MM.1S (cell line): ENCODE measurements around the gene MYBPC2.

Source experiments
- DNase-seq: peaks from one replicate; pipeline ENCODE4 v3.0.0-alpha.2; 2015
- H2AFZ ChIP-seq: fragments of 300-600 bp; sonication (generic); 2 replicates; pipeline ENCODE4 v1.6.0; 2016; ENCODE audit warnings: antibody characterized with exemption, low read length
- H3F3A ChIP-seq: fragments of 300-600 bp; sonication (generic); 2 replicates; pipeline ENCODE4 v1.6.1; 2016; ENCODE audit warnings: mild to moderate bottlenecking, antibody characterized with exemption, low read length, moderate library complexity, mixed read lengths; ENCODE audit not compliant: insufficient read depth
- H3K27ac ChIP-seq: fragments of 300-600 bp; sonication (generic); 2 replicates; pipeline ENCODE4 v1.5.1; 2016; ENCODE audit warnings: mild to moderate bottlenecking, low read length
- H3K27me3 ChIP-seq: fragments of 300-600 bp; sonication (generic); replicated peaks from 2 replicates; pipeline ENCODE4 v1.6.0; 2016; ENCODE audit warnings: low read length; ENCODE audit not compliant: insufficient read depth
- H3K36me3 ChIP-seq: fragments of 300-600 bp; sonication (generic); replicated peaks from 2 replicates; pipeline ENCODE4 v1.6.1; 2016; ENCODE audit warnings: mild to moderate bottlenecking, low read length, mixed read lengths; ENCODE audit not compliant: insufficient read depth
- H3K4me1 ChIP-seq: fragments of 300-600 bp; sonication (generic); 2 replicates; pipeline ENCODE4 v1.6.1; 2016; ENCODE audit warnings: low read length, mixed read lengths
- H3K4me2 ChIP-seq: fragments of 300-600 bp; sonication (generic); 2 replicates; pipeline ENCODE4 v1.6.0; 2016; ENCODE audit warnings: low read depth, low read length
- H3K4me3 ChIP-seq: fragments of 300-600 bp; sonication (generic); 2 replicates; pipeline ENCODE4 v1.5.1; 2016; ENCODE audit warnings: low read length, mixed read lengths
- H3K79me2 ChIP-seq: fragments of 300-600 bp; sonication (generic); 2 replicates; pipeline ENCODE4 v1.6.1; 2016; ENCODE audit warnings: mixed run types, low read length, mixed read lengths
- H3K9ac ChIP-seq: fragments of 300-600 bp; sonication (generic); 2 replicates; pipeline ENCODE4 v1.6.1; 2016; ENCODE audit warnings: low read length, mixed read lengths
- H3K9me2 ChIP-seq: fragments of 300-600 bp; sonication (generic); replicated peaks from 2 replicates; pipeline ENCODE4 v1.6.1; 2016; ENCODE audit warnings: mild to moderate bottlenecking, low read length, mixed read lengths; ENCODE audit not compliant: insufficient read depth
- H3K9me3 ChIP-seq: fragments of 300-600 bp; sonication (generic); replicated peaks from 2 replicates; pipeline ENCODE4 v1.6.1; 2016; ENCODE audit warnings: mild to moderate bottlenecking, low read length, mixed read lengths; ENCODE audit not compliant: insufficient read depth
- H4K20me1 ChIP-seq: fragments of 300-600 bp; sonication (generic); 2 replicates; pipeline ENCODE4 v1.6.1; 2016; ENCODE audit warnings: mild to moderate bottlenecking, low read length, moderate library complexity, mixed read lengths; ENCODE audit not compliant: insufficient read depth
- EZH2 ChIP-seq: fragments of 300-600 bp; sonication (generic); optimal IDR thresholded peaks from 2 replicates; pipeline ENCODE3; 2017; ENCODE audit warnings: low read depth, mild to moderate bottlenecking, antibody characterized with exemption, low read length, mixed read lengths
- EZH2phosphoT487 ChIP-seq: fragments of 300-600 bp; sonication (generic); IDR thresholded peaks from 2 replicates; pipeline ENCODE4 v1.6.1; 2018; ENCODE audit warnings: antibody characterized with exemption, low read length
- TF ChIP-seq, protein P1 (sequence below): fragments of 300-600 bp; sonication (generic); IDR thresholded peaks from 2 replicates; pipeline ENCODE4 v1.5.1; 2016; ENCODE audit warnings: antibody characterized with exemption, low read length, mixed read lengths

MYBPC2 gene

DNA sequence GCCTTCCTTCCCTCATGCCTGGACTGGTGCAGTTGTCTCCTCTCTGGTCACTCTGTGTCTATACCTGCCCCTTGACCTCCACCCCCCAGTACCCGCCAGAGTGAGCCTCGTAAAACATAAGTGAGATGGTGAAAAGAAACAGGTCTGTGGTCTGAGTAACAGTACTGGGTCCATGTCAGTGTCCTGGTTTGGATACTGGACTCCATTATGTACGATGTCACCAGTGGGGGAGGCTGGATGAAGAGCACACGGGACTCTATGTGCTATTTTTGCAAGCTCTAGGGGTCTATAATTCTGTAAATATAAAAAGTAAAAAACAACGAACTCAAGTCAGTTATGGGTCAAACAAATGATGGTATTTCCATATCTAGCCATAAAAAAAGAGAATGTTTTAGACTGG, 14.4 kb downstream of the MYBPC2 start:
- H3K4me2 ChIP-seq, result no peak overlapping the region
- no peak overlapping the region for H3K9ac ChIP-seq
- no peaks in the 10 kb centered on the region for H3K9me3 ChIP-seq
- no peaks in the 10 kb centered on the region for H3K36me3 ChIP-seq
- H3K79me2 ChIP-seq, result no peaks in the 10 kb centered on the region
- H4K20me1 ChIP-seq, result no peaks in the 10 kb centered on the region
- H3K4me1 ChIP-seq, result no peaks in the 10 kb centered on the region
- TF ChIP-seq EZH2 (no peak), EZH2phosphoT487 (no peak)
- TF ChIP-seq, protein P1, sequence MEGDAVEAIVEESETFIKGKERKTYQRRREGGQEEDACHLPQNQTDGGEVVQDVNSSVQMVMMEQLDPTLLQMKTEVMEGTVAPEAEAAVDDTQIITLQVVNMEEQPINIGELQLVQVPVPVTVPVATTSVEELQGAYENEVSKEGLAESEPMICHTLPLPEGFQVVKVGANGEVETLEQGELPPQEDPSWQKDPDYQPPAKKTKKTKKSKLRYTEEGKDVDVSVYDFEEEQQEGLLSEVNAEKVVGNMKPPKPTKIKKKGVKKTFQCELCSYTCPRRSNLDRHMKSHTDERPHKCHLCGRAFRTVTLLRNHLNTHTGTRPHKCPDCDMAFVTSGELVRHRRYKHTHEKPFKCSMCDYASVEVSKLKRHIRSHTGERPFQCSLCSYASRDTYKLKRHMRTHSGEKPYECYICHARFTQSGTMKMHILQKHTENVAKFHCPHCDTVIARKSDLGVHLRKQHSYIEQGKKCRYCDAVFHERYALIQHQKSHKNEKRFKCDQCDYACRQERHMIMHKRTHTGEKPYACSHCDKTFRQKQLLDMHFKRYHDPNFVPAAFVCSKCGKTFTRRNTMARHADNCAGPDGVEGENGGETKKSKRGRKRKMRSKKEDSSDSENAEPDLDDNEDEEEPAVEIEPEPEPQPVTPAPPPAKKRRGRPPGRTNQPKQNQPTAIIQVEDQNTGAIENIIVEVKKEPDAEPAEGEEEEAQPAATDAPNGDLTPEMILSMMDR, result no peak
- no peak for DNase-seq
- H3F3A ChIP-seq, result no peaks in the 10 kb centered on the region
- H2AFZ ChIP-seq, result no peak overlapping the region
- H3K9me2 ChIP-seq, result no peaks in the 10 kb centered on the region
- no peak overlapping the region for H3K27ac ChIP-seq
- H3K4me3 ChIP-seq, result no peak overlapping the region
- peaks cover 89% of the 10 kb centered on the region for H3K27me3 ChIP-seq

DNA sequence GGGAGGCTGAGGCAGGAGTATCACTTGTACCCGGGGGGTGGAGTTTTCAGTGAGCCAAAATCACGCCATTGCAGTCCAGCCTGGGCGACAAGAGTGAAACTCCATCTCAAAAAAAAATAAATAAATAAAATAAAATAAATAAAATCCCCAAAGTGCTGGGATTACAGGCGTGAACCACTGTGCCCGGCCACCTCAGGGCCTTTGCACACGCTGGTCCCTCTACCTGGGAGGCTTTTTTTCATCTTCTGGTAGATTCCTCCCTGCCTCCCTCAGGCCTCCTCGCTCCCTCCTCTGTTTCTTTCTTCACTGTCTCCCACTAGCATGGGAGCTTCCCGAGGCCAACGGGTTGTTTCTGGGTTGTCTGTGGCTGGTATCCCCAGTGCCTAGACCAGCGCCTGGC, 15.1 kb downstream of the MYBPC2 start:
- Histone ChIP-seq H3F3A (no peaks in the 10 kb centered on the region), H3K4me1 (no peaks in the 10 kb centered on the region), H3K36me3 (no peaks in the 10 kb centered on the region), H3K79me2 (no peaks in the 10 kb centered on the region), H3K4me3 (no peak overlapping the region), H2AFZ (no peak overlapping the region), H3K9me2 (no peaks in the 10 kb centered on the region), H3K9me3 (no peaks in the 10 kb centered on the region), H3K27me3 (peaks cover 91% of the 10 kb centered on the region), H3K4me2 (no peak overlapping the region), H3K9ac (no peak overlapping the region), H4K20me1 (no peaks in the 10 kb centered on the region), H3K27ac (no peak overlapping the region)
- TF ChIP-seq, protein P1, result no peak
- no peak for TF ChIP-seq EZH2
- TF ChIP-seq EZH2phosphoT487, result no peak
- no peak for DNase-seq

DNA sequence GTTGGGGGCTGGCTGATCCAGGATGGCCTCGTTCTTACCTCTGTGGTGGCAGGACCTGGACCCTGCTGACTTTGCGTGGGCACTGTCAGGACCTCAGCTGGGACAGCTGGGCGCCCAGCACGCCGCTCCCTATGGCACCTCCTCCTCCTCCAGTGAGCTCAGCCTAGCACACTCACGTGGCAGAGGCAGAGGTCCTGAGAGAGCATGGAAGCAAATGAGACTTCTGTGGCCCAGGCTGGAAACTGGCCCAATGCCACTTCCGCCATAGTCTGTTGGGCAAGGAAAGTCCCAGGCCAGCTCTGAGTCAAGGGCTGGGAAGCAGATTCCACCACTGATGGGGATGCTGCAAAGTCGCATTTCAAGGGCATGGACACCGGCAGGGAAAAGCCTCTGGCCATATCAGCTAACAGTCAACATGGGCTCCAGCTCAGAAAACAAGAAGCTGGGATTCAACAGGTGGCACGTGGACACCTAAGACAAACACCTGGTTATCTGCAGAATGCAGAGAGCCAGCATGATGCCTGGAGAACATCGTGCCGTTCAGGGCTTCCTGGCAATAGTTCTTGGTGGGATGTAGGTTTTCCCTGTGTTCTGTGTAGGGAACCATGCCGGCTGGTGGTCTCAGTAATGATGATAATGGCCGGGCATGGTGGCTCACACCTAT, 16.7 kb downstream of the MYBPC2 start:
- no peak for TF ChIP-seq EZH2
- TF ChIP-seq, protein P1, result no peak
- TF ChIP-seq EZH2phosphoT487, result no peak
- Histone ChIP-seq H3K27ac (no peak overlapping the region), H3K4me1 (no peaks in the 10 kb centered on the region), H3K36me3 (no peaks in the 10 kb centered on the region), H3K9ac (no peak overlapping the region), H3K4me2 (no peak overlapping the region), H3K9me3 (no peaks in the 10 kb centered on the region), H4K20me1 (no peaks in the 10 kb centered on the region), H3K9me2 (no peaks in the 10 kb centered on the region), H3K4me3 (no peak overlapping the region), H3K79me2 (no peaks in the 10 kb centered on the region), H3F3A (no peaks in the 10 kb centered on the region), H3K27me3 (peaks cover 89% of the 10 kb centered on the region), H2AFZ (no peak overlapping the region)
- DNase-seq, result no peak
